IgD-negative memory B cell (primary cell): ENCODE results near the gene SRXN1. TPM values are rescaled to one million over a fixed set of nuclear protein-coding genes. Genes with fewer than 3 reads are reported as not detected.
"Not testable (repeated sequence)": the region's sequence is repeated elsewhere in the genome, so short reads cannot be mapped to it uniquely, and the experiment has no call there.

Experiments used
- H3K27ac Mint-ChIP-seq, 3 donors: one replicate each; pipeline ENCODE4 v1.8.0; 2020 to 2022; ENCODE audit warnings: mild to moderate bottlenecking in 3 of 3, mixed read lengths in 3 of 3, moderate library complexity in 1 of 3
- H3K27me3 Mint-ChIP-seq: one replicate; pipeline ENCODE4 v1.8.0; 2021; ENCODE audit warnings: mixed read lengths
- H3K36me3 Mint-ChIP-seq: one replicate; pipeline ENCODE4 v1.8.0; 2020; ENCODE audit warnings: mild to moderate bottlenecking, mixed read lengths
- H3K4me1 Mint-ChIP-seq, 3 donors: one replicate each; pipeline ENCODE4 v1.8.0; 2020 to 2022; ENCODE audit warnings: mixed read lengths in 3 of 3, mild to moderate bottlenecking in 1 of 3
- H3K4me3 Mint-ChIP-seq, 4 donors: one replicate each; pipeline ENCODE4 v1.8.0; 2020 to 2022; ENCODE audit warnings: mild to moderate bottlenecking in 4 of 4, mixed read lengths in 4 of 4, moderate library complexity in 3 of 4
- H3K9me3 Mint-ChIP-seq, 3 donors: one replicate each; pipeline ENCODE4 v1.8.0; 2020 to 2021; ENCODE audit warnings: mixed read lengths in 3 of 3, mild to moderate bottlenecking in 1 of 3
- polyA plus RNA-seq: library from polyadenylated mRNA; unstranded; fragments of 300-500 nt; fragmentation: Illumina TruSeq; gene quantifications from one replicate; pipeline ENCODE4 v1.2.3, GENCODE V29; 2021

Gene SRXN1
- polyA plus RNA-seq, result 5.5 TPM

DNA sequence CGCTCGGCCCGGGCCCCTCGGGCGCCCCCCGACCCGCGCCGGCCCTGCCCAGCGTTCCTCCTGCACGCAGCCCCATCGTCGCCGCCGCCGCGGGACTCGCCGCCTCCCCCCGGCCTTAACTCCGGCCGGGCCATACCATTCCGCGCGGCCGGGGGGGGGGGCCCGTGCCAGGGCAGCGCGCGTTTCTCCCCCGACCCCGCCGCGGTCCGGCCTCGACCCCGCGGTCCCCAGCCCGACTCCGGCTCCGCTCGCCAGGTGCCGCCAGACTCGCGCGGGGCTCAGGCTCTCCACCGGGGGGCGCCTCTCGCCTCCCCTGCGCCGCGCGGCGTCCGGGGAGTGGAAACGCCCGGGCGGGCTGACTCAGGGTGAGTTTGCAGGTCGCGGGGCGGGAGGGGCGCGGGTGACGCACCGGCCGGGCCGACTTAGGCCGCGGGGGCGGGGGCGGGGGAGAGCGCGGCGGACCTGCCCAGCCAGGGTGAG lies at the start of gene SRXN1:
Gene SRXN1, minus strand, starts transcription at position 91 of the 480 bp plus-strand sequence. Its CDS starts 15 bp downstream, at position 76.
- peaks cover 4% of the 10 kb centered on the region for H3K27me3 Mint-ChIP-seq

GRCh38 chr20:701401-702129 lies 48.6 kb upstream of the SRXN1 start:
- Mint-ChIP-seq H3K27me3 (peaks cover 11% of the 10 kb centered on the region), H3K4me3 (peak overlapping the region in 1 of 4 donors; percentile 8), H3K9me3 (no peaks in the 10 kb centered on the region), H3K27ac (no peak overlapping the region), H3K4me1 (no peaks in the 10 kb centered on the region), H3K36me3 (peaks cover 3% of the 10 kb centered on the region)

More for the DNA sequence above, at the start of gene SRXN1:
- H3K4me1 Mint-ChIP-seq, result peaks cover 14 to 21% (median 20%) of the 10 kb centered on the region in 3 donors
- no peaks in the 10 kb centered on the region for H3K36me3 Mint-ChIP-seq
- H3K9me3 Mint-ChIP-seq, result no peaks in the 10 kb centered on the region
- peak within 1 kb of the TSS; percentile 83 to 94 (median 88) for H3K4me3 Mint-ChIP-seq
- H3K27ac Mint-ChIP-seq, result peak within 1 kb of the TSS in 1 of 3 donors; percentile 29

GRCh38 chr20:699811-700338 lies 46.9 kb upstream of the SRXN1 start:
- Mint-ChIP-seq H3K4me3 (no peak overlapping the region), H3K36me3 (peaks cover 3% of the 10 kb centered on the region), H3K4me1 (no peaks in the 10 kb centered on the region), H3K27me3 (peaks cover 9% of the 10 kb centered on the region), H3K9me3 (no peaks in the 10 kb centered on the region), H3K27ac (no peak overlapping the region)

DNA sequence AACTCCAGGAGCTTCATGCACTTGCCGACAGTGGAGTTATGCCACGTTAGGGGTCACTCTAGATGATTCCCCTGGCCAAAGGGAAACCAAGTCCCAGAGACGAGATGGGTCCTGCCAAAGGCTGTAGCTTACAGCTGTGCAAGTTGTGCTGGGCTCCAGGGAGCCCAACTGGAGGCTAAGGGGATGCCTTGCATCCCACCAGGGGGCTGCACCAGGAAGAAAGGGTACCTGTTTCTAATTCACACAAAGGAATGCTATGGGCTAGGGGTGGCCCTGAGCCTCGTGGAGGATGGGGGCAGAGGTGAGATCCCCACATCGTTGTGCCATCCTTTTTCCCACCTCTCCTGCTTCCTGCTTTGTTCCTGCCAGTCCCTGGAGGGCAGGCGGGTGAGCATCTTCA lies 46.3 kb upstream of the SRXN1 start:
- H3K4me1 Mint-ChIP-seq, result peaks cover 0 to 1% (median 0%) of the 10 kb centered on the region in 3 donors
- no peaks in the 10 kb centered on the region for H3K9me3 Mint-ChIP-seq
- H3K27me3 Mint-ChIP-seq, result peaks cover 9% of the 10 kb centered on the region
- H3K36me3 Mint-ChIP-seq, result peaks cover 3% of the 10 kb centered on the region
- no peak overlapping the region for H3K27ac Mint-ChIP-seq
- no peak overlapping the region for H3K4me3 Mint-ChIP-seq

DNA sequence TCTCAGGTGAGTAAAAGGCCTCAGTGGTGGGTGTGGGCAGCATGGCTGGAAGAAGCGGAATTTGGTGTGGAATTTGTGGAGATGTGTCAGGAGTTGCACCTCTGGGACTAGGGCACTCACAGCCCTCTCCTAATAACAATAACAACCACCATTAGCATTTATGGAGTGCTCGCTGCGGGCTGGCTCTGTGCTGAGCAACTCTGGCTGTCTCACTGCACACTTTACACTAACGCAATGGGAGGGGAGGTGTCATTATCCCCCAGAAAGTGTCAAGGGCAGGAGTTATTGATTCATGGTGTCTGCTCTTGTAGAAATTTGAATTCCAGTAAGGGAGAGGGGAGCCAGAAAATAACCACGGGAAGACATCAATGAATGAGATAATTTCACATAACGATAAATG lies 45.3 kb upstream of the SRXN1 start:
- Mint-ChIP-seq H3K27me3 (peaks cover 11% of the 10 kb centered on the region), H3K4me1 (peaks cover 0 to 3% (median 0%) of the 10 kb centered on the region in 3 donors), H3K9me3 (peaks cover 0 to 2% (median 0%) of the 10 kb centered on the region in 3 donors), H3K36me3 (peaks cover 3% of the 10 kb centered on the region), H3K27ac (peak overlapping the region in 1 of 3 donors; percentile 12), H3K4me3 (no peak overlapping the region)

DNA sequence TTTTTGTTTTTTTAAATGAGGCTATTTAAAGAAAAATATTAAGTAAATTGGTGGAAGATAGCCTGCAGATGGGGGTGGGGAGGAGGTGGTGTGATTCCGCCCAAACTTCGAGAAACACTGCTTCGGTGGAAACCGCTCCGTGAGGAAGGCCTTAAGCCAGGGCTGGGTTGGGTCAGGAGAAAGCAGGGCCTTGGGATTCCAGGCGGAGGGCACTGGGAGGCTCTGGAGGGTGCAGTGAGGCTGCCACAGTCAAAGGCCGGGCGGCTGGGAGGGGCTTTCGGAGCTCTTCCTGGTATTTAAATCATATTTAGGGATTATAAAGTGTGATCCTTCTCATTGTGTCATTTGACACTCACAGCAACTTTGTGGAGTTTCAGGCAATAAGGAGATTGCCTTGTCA lies 44.8 kb upstream of the SRXN1 start:
- H3K4me1 Mint-ChIP-seq, result peaks cover 0 to 3% (median 0%) of the 10 kb centered on the region in 3 donors
- peaks cover 3% of the 10 kb centered on the region for H3K36me3 Mint-ChIP-seq
- H3K27ac Mint-ChIP-seq, result no peak overlapping the region
- H3K27me3 Mint-ChIP-seq, result peaks cover 12% of the 10 kb centered on the region
- H3K4me3 Mint-ChIP-seq, result no peak overlapping the region
- peaks cover 0 to 3% (median 0%) of the 10 kb centered on the region in 3 donors for H3K9me3 Mint-ChIP-seq

GRCh38 chr20:695165-695866 lies 42.3 kb upstream of the SRXN1 start:
- Mint-ChIP-seq H3K27ac (no peak overlapping the region), H3K4me1 (peaks cover 0 to 3% (median 0%) of the 10 kb centered on the region in 3 donors), H3K9me3 (peaks cover 0 to 3% (median 0%) of the 10 kb centered on the region in 3 donors), H3K36me3 (no peaks in the 10 kb centered on the region), H3K4me3 (no peak overlapping the region), H3K27me3 (peaks cover 13% of the 10 kb centered on the region)

- peaks cover 15% of the 10 kb centered on the region for H3K27me3 Mint-ChIP-seq
These were observed 41.5 kb upstream of the SRXN1 start for GRCh38 chr20:694496-694895.

GRCh38 chr20:693786-694185 lies 40.8 kb upstream of the SRXN1 start:
- H3K36me3 Mint-ChIP-seq, result not testable (repeated sequence)

More at GRCh38 chr20:694496-694895, 41.5 kb upstream of the SRXN1 start:
- no peaks in the 10 kb centered on the region for H3K36me3 Mint-ChIP-seq
- no peak overlapping the region for H3K4me3 Mint-ChIP-seq
- peaks cover 0 to 3% (median 0%) of the 10 kb centered on the region in 3 donors for H3K4me1 Mint-ChIP-seq
- peaks cover 0 to 3% (median 0%) of the 10 kb centered on the region in 3 donors for H3K9me3 Mint-ChIP-seq
- H3K27ac Mint-ChIP-seq, result no peak overlapping the region

DNA sequence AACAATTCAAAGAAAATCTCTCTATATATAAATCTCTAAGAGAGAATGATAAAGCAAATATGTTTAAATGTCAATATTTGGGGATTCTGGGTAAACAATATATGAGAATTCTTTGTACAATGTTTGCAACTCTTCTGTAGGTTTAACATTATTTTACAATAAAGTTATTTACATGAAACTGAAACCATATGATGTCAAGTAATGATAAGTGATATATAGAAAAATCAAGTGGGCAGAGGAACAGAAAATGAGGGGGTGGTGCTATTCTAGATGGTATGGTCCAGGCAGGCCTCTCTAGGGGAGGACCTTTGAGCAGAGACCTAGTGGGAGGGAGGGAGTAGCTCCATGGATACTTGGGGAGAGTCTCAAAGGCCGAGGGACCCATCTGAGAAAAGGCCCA lies 39.0 kb upstream of the SRXN1 start:
- Mint-ChIP-seq H3K4me3 (no peak overlapping the region), H3K36me3 (no peaks in the 10 kb centered on the region), H3K27me3 (peaks cover 19% of the 10 kb centered on the region), H3K9me3 (peaks cover 0 to 3% (median 0%) of the 10 kb centered on the region in 3 donors), H3K4me1 (peaks cover 0 to 3% (median 0%) of the 10 kb centered on the region in 3 donors), H3K27ac (no peak overlapping the region)

More at GRCh38 chr20:693786-694185, 40.8 kb upstream of the SRXN1 start:
- H3K4me1 Mint-ChIP-seq, H3K27ac Mint-ChIP-seq, H3K9me3 Mint-ChIP-seq, H3K4me3 Mint-ChIP-seq: not testable (repeated sequence)
- peaks cover 17% of the 10 kb centered on the region for H3K27me3 Mint-ChIP-seq

GRCh38 chr20:689947-690346 lies 36.9 kb upstream of the SRXN1 start:
- Mint-ChIP-seq H3K27ac (no peak overlapping the region), H3K36me3 (no peaks in the 10 kb centered on the region), H3K4me3 (no peak overlapping the region), H3K4me1 (peaks cover 0 to 3% (median 0%) of the 10 kb centered on the region in 3 donors), H3K27me3 (peaks cover 21% of the 10 kb centered on the region), H3K9me3 (peaks cover 0 to 3% (median 0%) of the 10 kb centered on the region in 3 donors)

GRCh38 chr20:689348-689747 lies 36.3 kb upstream of the SRXN1 start:
- H3K27ac Mint-ChIP-seq, result no peak overlapping the region
- H3K4me3 Mint-ChIP-seq, result no peak overlapping the region
- peaks cover 0 to 3% (median 0%) of the 10 kb centered on the region in 3 donors for H3K9me3 Mint-ChIP-seq
- H3K36me3 Mint-ChIP-seq, result no peaks in the 10 kb centered on the region
- peaks cover 0 to 1% (median 0%) of the 10 kb centered on the region in 3 donors for H3K4me1 Mint-ChIP-seq
- peaks cover 21% of the 10 kb centered on the region for H3K27me3 Mint-ChIP-seq

DNA sequence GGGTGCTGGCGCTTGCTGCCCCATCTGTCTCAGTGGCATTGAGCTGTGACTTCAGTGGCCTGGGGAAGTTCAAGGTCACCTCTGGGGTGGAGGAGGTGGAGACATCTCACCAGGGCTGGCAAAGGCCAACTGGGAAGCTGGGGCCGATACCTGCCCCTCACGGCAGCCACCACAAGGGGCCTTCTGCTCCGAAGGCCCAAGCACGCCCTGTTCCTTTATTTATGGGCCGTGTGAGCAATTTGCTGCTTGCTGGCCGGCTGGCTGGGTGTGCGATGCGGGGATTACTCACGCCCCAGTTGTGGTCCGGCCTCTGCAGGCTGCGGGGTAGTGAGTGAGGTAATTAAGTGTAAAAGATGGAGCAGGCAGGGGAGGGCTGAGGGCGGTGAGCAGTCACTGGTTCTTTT lies 35.8 kb upstream of the SRXN1 start:
- H3K27ac Mint-ChIP-seq, result no peak overlapping the region

GRCh38 chr20:687468-688203 lies 34.6 kb upstream of the SRXN1 start:
- Mint-ChIP-seq H3K27ac (no peak overlapping the region), H3K4me1 (no peaks in the 10 kb centered on the region), H3K27me3 (peaks cover 19% of the 10 kb centered on the region), H3K36me3 (no peaks in the 10 kb centered on the region), H3K4me3 (no peak overlapping the region), H3K9me3 (no peaks in the 10 kb centered on the region)

More for the DNA sequence above, 35.8 kb upstream of the SRXN1 start:
- no peaks in the 10 kb centered on the region for H3K36me3 Mint-ChIP-seq
- no peak overlapping the region for H3K4me3 Mint-ChIP-seq
- H3K27me3 Mint-ChIP-seq, result peaks cover 18% of the 10 kb centered on the region
- H3K4me1 Mint-ChIP-seq, result no peaks in the 10 kb centered on the region
- peaks cover 0 to 3% (median 0%) of the 10 kb centered on the region in 3 donors for H3K9me3 Mint-ChIP-seq
